H4 (cell line): ENCODE results near the gene OLIG1. TPM values are rescaled to one million over a fixed set of nuclear protein-coding genes. Genes with fewer than 3 reads are reported as not detected.

ENCODE experiments used
- DNase-seq: peaks from one replicate; pipeline ENCODE4 v3.0.0-alpha.2; 2015; ENCODE audit warnings: low spot score
- total RNA-seq: library from RNA; depleted of rRNA; stranded (reverse); fragments of >200 nt; shearing (Covaris generic); gene quantifications from 2 replicates; pipeline ENCODE4 v1.2.3, GENCODE V29; 2014

Gene OLIG1
- total RNA-seq, 1 experiment from 2014 or later = not detected

DNA sequence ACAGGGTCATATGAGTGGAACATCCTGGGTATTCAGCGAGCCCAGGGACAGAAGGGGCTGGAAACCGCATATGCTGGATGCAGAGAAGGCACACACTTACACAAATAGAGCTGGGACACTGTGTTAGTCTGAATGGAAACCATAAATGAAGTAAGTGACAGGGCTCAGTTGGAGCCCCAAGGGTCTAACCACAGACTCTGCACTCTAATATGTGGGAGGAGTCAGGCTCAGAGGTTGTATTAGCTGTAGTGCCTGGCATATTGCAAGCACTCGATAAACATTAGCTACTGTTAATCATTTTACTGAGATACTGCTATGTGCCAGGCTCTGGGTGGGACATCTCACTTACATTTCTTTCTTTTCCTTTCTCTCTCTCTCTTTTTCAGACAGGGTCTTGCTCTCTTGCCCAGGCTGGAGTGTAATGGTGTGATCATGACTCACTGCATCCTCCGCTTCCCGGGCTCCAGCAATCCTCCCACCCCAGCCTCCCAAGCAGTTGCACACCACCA lies 6.5 kb upstream of the OLIG1 start:
- no peak for DNase-seq

DNA sequence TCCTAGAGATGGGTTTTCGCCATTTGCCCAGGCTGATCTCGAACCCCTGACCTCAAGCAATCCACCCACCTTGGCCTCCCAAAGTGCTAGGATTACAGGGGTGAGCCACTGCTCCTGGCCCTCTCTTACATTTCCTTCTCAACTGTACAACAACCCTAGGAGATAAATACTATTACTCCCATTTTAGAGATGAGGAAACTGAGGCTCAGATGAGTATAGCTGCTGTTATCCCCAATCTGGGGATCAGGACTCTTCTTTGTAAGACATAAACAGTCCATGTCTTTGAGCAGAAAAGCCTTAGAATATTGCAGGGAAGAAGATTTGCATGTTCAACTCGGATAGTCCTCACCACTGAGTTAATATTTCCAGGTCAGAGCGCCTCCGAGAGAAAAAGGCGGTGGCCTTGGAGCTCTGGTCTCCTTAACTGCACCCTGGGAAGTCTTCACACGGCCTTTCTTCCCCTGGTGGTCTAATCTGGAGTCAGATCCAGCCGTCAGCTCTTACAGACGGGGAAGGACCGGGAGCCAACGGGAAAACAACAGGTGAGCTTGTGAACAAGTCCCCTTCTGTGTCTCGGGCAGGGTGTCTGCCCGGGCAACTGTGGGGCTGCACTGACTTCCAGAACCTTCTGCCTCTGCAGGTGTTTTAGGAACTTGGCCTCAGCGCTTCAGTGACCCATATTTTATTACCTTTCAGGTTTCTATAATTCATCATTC lies 5.9 kb upstream of the OLIG1 start:
- DNase-seq = no peak

- DNase-seq = no peak
Measured at GRCh38 chr21:33064623-33065390, 5.1 kb upstream of the OLIG1 start.

- no peak for DNase-seq
Measured at GRCh38 chr21:33067043-33067442, 2.9 kb upstream of the OLIG1 start.

- DNase-seq = no peak
Measured at GRCh38 chr21:33067457-33067856, 2.5 kb upstream of the OLIG1 start.

DNA sequence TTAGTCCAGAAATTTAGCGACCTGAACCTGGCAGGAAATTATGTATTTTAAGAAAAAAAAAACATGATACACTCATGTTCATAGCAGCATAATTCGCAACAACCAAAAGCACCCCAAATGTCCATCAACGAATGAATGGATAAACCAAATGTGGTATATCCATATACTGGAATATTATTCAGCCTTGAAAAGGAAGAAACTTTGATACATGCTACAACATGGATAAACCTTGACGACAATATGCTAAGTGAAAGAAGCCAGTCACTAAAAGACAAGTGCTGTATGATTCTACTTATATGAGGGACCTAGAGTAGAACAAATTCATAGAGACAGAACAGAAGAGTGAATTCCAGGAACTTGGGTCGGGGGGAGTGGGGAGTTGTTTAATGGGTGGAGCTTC lies 698 bp upstream of the OLIG1 start:
- no peak for DNase-seq

DNA sequence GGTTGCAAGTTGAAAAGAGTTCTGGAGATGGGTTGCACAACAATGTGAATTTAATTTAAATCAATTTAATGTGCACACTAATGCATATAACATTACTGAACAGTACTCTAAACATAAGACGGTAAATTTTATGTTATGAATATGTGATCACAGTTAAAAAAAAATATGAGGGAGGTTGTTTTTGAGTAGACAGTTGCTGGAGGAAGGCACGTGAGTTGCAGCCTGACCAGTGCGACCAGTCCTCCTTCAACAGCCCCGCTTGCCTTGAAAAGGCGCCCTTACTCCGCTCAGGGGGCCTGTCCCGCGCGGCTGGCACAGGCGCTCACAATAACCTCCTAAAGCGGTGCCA lies 322 bp upstream of the OLIG1 start:
- no peak for DNase-seq

GRCh38 chr21:33070744-33070997 lies 730 bp downstream of the OLIG1 start:
- no peak for DNase-seq

GRCh38 chr21:33070998-33071769 lies 1.2 kb downstream of the OLIG1 start:
- DNase-seq = no peak

DNA sequence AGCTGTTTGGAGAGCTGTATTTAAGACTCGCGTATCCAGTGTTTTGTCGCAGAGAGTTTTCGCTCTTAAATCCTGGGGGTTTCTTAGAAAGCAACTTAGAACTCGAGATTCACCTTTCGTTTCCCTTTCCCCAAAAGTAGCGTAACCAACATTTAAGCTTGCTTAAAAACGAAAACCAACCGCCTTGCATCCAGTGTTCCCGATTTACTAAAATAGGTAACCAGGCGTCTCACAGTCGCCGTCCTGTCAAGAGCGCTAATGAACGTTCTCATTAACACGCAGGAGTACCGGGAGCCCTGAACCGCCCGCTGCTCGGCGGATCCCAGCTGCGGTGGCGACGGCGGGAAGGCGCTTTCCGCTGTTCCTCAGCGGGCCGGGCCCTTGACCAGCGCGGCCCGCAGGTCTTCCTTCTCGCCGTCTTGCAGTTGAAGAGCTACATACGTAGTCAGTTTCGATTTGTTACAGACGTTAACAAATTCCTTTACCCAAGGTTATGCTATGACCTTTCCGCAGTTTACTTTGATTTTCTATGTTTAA lies 1.9 kb downstream of the OLIG1 start:
- DNase-seq = no peak

- DNase-seq = no peak
Measured at GRCh38 chr21:33073636-33074035, 3.7 kb downstream of the OLIG1 start.

DNA sequence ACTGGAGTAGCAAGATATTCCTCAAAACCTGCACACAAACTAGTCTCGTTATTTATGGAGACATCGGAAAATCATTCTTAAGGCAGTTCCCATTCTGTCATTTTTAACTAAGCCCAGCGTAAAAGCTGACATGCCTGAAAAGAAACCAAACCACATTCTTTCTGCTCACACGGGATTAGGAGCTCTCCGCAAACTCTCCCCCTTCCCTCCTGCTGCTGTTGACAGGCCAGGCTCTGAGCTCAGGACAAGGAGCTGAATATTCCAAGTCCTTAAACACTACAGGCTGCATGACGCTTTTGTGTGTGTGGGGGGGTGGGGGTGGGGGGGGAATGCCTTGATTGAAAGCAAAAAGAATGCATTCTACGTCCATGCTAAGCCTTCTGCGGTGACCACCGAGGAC lies 5.2 kb downstream of the OLIG1 start:
- no peak for DNase-seq

DNA sequence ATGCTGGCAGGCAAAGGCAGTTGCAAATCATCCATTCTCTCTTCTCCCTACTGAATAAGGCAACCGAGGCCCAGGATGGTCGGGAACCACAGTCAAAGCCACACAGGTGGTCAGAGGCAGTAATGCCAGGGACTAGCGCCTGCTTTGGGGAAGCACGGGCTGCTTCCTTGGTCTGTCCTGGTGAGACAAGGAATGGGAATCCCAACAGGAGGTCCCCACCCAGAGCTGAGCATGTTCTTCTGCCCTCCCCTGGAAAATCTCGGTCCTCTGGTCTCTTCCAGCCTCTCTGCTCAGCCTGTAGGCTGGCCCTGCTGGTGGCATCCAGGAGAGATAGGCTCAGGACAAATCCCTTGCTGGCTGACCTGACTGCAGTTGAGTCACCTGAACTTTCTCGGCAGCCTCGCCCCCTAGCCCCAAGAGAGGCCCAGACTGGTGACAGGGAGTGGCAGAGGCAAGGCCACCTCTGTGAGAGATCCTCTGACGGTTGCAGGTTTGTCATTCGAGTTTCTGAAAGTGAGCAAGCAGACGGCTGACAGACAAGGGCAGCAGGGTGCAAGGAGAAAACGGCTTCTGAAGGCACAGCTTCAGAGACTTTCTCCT lies 5.8 kb downstream of the OLIG1 start:
- no peak for DNase-seq

DNA sequence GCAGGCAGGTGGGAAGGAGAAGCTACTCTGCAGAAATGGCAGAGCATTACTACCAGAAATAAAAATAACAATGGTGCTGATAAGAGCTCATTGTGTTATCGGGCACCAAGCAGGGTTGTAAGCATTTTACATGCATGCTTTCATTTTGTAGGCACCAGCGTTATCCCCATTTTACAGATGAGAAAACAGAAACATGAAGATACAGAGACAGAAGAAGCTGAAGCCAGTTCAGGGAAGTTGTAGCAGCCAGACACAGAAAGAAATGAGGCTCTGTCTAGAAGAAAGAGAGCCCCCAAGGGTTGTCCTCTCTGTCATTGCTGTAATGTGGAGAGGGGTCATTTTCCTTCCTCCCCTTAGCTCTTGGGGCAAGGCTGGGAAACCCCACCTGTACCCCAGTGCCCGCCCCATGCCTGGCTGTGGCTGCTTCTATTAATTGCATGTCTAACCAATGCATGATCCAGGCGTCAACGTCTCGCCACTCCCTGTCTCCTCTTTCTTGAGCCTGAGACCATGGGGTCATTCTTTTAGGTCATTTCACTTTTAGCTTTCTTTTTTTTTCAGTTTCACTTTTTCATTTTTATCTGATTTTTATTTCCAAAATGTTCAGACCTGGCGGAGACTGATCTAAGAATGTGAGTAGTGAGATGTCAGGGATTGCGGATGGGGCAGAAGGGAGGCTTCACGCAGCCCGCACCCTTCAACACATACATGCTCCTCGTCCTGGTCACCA lies 6.8 kb downstream of the OLIG1 start:
- no peak for DNase-seq

GRCh38 chr21:33078907-33079582 lies 9.1 kb downstream of the OLIG1 start:
- DNase-seq = peak; percentile 96

DNA sequence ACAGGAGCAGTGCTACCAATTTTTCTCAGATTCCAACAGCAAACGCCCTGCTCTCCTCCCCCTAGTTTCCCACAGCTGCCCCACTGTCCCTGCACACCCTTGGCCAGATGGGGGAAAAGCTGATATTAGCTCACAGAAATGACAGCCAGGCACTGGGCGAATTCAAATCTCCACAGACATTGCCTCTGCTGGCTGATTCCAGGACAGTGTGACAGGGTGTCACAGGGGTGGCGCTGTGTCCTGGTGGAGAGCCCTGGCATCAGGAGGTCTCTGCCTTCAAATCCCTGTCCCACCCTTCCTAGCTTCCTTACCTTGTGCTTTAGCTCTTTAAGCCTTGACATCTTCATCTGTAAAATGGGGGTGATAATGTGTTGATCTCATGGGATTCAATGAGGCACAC lies 10.4 kb downstream of the OLIG1 start:
- DNase-seq = no peak

DNA sequence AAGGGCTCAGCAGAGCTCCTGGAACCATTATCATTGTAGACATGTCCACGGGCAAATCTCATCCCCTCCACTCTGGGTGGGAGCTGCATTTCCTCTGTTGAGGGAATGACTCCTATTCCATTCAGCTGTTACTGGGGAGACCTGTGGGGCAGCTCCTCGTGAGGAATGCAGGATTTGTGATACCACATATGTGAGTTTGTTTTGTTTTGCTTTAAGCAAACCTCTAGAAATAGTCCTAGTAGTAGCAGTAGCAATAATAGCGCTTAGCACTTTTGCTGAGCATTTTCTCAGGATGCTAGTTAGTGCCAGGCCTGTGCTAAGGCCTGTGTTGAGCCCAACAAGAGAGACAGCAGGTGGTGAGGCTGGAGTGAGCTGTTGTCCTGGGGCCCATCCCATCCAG lies 10.8 kb downstream of the OLIG1 start:
- no peak for DNase-seq

- no peak for DNase-seq
Measured at GRCh38 chr21:33088384-33088783, 18.4 kb downstream of the OLIG1 start.

- no peak for DNase-seq
Measured at GRCh38 chr21:33089395-33090119, 19.6 kb downstream of the OLIG1 start.

DNA sequence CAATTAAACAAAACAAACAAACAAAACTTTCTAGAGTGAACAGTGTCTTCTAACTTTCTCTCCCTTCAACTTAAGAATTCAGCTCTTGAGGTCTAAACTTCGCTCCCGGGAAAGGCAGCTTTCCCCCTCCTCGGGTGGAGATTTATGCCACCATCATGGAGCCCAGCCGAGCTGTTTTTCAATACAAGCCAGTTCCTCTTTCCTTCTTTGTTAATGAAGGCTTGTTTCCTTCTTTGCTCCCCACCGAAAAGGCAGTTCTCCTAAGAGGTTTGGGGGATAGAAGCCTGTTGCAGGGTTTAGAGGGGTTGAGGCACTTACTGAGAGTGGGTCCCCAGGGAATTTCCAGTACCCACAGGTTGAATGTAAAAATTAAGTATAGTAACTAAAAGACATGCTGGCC lies 26.5 kb downstream of the OLIG1 start:
- DNase-seq = no peak
